HG03066 (cell line): ENCODE data around the gene NPY5R.

Experiments used
- ATAC-seq: cut with Tn5 transposase; IDR thresholded peaks from one replicate; pipeline ENCODE4 v1.9.1; 2021; ENCODE audit warnings: low read depth; ENCODE audit not compliant: unreplicated experiment

The NPY5R gene

DNA sequence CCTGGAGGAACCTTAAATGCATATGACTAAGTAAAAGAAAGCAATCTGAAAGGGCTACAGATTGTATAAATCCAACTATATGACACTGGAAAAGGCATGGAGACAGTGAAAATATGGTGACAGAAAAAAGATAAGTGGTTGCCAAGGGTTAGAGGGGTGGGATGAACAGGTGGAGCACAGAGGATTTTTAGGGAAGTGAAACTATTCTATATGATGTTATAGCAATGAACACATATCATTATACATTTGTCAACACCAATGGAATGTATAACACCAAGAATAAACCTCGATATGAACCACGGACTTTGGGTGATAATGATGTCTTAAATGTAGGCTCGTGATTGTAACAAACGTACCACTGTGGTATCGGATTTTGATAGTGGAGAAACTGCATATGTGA is 40.7 kb downstream of the NPY5R start:
- ATAC-seq = no peak

DNA sequence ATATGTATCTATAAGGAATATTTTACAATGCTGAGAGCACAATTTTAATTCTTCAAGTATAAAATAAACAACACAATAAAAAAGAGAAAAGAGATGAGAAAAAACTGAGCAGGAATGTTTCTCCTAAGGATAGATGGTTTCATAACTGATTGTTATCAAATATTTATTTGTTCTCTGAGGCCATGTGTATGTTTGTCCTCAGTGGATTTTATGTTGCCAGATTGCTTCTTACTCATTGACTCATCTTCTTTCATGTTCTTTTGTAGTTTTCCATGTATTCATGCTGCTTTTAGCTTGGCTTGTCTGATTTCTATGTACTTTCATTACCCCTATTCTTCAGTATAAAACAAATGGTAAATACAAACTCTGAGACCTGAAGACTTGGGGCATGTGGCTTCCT is 41.2 kb downstream of the NPY5R start:
- no peak for ATAC-seq

DNA sequence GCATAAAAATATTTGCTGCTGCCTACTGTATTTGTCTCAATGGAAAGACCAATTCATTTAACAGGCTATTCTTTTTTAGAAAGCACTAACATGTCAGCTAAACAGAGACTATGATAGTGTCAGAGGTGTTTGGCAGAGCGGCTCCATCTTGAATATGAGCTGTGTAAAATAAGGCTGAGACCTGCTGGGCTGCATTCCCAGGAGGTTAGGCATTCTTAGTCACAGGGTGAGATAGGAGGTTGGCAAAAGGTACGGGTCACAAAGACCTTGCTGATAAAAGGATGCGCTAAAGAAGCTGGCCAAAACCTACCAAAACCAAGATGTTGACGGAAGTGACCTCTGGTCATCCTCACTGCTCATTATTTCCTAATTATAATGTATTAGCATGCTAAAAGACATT is 41.8 kb downstream of the NPY5R start:
- ATAC-seq = no peak

DNA sequence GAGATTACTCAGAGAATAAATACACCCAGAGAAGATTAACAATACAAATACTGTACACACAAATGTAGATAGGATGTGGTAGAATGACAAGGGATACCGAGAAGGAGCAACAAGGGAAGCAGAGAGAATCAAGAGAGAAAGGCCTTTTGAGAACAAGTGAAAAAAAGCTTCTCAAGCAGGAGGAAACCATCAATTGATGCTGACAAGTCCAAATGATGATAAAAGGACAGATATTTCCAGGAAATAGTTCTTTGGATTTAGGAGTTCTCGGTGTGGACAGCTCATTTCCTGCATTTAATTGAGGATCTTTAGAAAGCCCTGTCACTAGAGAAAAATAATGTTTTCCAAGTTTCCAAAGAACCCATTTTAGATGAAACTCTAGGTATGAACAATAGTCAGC is 48.1 kb downstream of the NPY5R start:
- ATAC-seq = no peak

DNA sequence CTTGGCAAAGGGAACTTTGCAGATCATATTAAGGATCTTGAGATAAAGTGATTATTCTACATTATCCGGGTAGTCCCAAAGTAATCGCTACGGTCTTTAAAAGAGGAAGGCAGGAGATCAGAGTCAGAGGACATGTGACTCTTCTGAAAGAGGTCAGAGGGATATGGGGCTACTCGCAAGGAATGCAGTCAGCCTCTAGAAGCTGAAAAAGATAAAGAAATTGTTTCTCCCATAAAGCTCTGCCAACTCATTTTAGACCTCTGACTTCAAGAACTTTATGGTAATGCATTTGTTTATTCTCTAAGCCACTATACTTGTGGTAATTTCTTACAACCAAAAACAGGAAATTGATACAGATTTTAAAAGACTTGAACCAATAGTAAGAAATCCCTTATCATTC is 48.6 kb downstream of the NPY5R start:
- ATAC-seq = no peak

DNA sequence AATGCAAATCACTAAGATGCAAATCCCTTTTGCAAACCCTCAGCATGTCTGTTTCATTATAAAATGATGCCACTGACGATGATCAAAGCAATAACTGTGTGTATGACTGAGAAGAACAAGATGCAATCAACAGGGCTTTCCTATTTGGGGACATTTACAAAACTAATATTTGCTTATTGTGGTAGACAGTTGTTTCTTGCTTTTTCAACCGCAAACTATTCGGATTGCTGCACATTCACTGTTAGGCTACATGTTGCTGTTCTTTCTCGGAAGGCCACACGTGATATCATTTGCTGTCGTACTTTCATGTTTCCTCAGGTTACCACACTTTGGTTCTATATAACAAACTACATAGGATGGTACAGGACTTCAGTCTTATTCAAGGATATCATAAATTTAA is 49.8 kb downstream of the NPY5R start:
- no peak for ATAC-seq

DNA sequence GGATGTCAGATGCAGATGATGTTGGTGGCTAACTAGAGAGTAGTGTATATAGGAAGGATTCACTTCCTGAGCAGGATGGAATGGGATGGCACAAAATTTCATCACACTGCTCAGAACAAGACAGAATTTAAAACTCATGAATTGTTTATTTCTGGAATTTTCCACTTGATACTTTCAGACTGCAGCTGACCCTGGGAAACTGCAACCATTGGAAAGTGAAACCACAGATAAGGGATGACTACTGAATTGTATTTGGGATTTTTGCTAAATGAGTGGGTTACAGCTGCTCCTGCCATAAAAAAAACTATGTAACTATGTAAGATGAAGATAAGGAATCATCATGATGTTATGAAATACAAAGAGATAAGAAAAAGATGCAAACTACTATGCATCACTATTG is 51.4 kb downstream of the NPY5R start:
- ATAC-seq = no peak

DNA sequence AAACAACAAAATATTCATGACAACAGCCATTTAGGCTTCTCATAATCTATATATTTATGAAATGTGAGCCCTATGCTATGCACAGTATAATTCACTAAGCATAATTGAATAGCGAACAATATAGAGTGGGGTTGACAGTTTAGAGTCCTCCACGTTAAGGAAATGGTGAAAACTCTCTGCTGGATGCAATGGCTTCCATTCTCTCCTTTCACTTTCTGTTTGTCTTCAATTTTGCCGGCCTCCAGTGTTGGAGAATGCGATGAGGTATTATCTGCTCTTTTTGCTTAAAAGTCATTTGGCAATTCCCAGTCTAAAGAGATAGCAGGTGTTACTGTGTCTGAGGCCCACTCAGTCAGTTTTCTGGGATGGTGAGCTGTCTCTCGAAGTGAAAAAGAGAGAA is 52.1 kb downstream of the NPY5R start:
- no peak for ATAC-seq

DNA sequence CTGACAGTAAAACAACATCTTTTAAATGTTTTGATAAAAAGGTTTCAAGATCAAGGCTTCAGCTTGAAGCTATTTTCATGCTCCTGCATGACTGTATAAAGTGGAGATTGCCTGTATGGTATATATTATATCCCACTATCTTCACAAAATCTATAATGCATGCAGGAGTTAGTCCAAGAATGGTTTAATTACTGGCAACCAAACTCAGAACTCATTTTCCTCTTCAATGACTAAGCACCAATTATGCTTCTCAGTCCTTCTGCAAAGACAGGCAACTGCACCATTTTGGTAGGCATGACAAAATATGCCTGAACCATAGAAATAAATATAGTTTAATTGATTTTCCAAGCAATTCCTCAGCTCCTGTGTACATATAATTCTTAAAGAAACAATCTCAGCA is 54.5 kb downstream of the NPY5R start:
- no peak for ATAC-seq

DNA sequence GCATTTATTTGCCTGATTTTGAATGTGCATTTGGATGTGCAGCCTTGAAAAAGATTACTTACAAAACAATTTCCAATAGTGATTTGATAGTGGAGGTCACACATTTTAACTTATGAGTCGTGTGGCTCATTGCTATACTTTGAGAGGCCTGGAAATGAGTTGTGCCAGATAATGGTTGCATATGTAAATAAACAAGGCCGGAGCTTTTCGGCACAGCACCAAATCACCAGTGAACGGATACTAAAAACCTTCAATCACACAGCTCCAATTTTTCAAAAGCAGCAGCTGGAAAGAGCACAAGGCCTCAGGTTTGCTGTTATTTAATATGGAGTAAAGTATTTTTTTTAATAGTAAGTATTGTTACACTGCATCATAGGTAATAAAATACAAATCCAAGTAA is 57.2 kb downstream of the NPY5R start:
- ATAC-seq = no peak
